NCI-H1105 (cell line): Measurements from ENCODE around the gene GLRA3.

Source experiments
- DNase-seq: peaks from one replicate; lab custom pipeline; 2025; lab: John Stamatoyannopoulos, UW

The GLRA3 gene

GRCh38 chr4:174595141-174595929 lies 233.7 kb downstream of the GLRA3 start:
- DNase-seq = no peak

- DNase-seq = no peak
Observed at GRCh38 chr4:174593701-174594100, 235.3 kb downstream of the GLRA3 start.

- DNase-seq = no peak
Observed at GRCh38 chr4:174592985-174593335, 236.1 kb downstream of the GLRA3 start.

- DNase-seq = no peak
Observed at GRCh38 chr4:174592256-174592984, 236.6 kb downstream of the GLRA3 start.

GRCh38 chr4:174591243-174592021 lies 237.6 kb downstream of the GLRA3 start:
- DNase-seq = no peak

GRCh38 chr4:174590336-174590735 lies 238.7 kb downstream of the GLRA3 start:
- DNase-seq = no peak
